Measurements from ENCODE around the gene NPR1.

DNA sequence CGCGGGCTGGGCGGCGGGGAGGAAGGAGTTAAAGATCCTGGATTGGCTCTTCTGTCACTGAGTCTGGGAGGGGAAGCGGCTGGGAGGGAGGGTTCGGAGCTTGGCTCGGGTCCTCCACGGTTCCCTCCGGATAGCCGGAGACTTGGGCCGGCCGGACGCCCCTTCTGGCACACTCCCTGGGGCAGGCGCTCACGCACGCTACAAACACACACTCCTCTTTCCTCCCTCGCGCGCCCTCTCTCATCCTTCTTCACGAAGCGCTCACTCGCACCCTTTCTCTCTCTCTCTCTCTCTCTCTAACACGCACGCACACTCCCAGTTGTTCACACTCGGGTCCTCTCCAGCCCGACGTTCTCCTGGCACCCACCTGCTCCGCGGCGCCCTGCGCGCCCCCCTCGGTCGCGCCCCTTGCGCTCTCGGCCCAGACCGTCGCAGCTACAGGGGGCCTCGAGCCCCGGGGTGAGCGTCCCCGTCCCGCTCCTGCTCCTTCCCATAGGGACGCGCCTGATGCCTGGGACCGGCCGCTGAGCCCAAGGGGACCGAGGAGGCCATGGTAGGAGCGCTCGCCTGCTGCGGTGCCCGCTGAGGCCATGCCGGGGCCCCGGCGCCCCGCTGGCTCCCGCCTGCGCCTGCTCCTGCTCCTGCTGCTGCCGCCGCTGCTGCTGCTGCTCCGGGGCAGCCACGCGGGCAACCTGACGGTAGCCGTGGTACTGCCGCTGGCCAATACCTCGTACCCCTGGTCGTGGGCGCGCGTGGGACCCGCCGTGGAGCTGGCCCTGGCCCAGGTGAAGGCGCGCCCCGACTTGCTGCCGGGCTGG lies at the start of gene NPR1:
- TF ChIP-seq, protein P1, sequence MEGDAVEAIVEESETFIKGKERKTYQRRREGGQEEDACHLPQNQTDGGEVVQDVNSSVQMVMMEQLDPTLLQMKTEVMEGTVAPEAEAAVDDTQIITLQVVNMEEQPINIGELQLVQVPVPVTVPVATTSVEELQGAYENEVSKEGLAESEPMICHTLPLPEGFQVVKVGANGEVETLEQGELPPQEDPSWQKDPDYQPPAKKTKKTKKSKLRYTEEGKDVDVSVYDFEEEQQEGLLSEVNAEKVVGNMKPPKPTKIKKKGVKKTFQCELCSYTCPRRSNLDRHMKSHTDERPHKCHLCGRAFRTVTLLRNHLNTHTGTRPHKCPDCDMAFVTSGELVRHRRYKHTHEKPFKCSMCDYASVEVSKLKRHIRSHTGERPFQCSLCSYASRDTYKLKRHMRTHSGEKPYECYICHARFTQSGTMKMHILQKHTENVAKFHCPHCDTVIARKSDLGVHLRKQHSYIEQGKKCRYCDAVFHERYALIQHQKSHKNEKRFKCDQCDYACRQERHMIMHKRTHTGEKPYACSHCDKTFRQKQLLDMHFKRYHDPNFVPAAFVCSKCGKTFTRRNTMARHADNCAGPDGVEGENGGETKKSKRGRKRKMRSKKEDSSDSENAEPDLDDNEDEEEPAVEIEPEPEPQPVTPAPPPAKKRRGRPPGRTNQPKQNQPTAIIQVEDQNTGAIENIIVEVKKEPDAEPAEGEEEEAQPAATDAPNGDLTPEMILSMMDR (IDR thresholded peaks at IDR 0.05; ENCODE audit: extremely low read depth in 1 of 2, insufficient read depth in 1 of 2, low read depth in 1 of 2, low read length in 2 of 2): peak in 1 of 2 donors; percentile 7
- TF ChIP-seq POLR2AphosphoS5 (IDR thresholded peaks at IDR 0.05; ENCODE audit: insufficient read depth, low read depth, low read length): no peak
- TF ChIP-seq, protein P2, sequence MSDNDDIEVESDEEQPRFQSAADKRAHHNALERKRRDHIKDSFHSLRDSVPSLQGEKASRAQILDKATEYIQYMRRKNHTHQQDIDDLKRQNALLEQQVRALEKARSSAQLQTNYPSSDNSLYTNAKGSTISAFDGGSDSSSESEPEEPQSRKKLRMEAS (IDR thresholded peaks at IDR 0.05; ENCODE audit: insufficient read depth, insufficient read length): no peak
